RPMI8226 (cell line): ENCODE results near the gene CLMN.

ENCODE experiments used
- DNase-seq: peaks from one replicate; pipeline ENCODE4 v3.0.0-alpha.2; 2015

The CLMN gene, protein sequence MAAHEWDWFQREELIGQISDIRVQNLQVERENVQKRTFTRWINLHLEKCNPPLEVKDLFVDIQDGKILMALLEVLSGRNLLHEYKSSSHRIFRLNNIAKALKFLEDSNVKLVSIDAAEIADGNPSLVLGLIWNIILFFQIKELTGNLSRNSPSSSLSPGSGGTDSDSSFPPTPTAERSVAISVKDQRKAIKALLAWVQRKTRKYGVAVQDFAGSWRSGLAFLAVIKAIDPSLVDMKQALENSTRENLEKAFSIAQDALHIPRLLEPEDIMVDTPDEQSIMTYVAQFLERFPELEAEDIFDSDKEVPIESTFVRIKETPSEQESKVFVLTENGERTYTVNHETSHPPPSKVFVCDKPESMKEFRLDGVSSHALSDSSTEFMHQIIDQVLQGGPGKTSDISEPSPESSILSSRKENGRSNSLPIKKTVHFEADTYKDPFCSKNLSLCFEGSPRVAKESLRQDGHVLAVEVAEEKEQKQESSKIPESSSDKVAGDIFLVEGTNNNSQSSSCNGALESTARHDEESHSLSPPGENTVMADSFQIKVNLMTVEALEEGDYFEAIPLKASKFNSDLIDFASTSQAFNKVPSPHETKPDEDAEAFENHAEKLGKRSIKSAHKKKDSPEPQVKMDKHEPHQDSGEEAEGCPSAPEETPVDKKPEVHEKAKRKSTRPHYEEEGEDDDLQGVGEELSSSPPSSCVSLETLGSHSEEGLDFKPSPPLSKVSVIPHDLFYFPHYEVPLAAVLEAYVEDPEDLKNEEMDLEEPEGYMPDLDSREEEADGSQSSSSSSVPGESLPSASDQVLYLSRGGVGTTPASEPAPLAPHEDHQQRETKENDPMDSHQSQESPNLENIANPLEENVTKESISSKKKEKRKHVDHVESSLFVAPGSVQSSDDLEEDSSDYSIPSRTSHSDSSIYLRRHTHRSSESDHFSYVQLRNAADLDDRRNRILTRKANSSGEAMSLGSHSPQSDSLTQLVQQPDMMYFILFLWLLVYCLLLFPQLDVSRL

DNA sequence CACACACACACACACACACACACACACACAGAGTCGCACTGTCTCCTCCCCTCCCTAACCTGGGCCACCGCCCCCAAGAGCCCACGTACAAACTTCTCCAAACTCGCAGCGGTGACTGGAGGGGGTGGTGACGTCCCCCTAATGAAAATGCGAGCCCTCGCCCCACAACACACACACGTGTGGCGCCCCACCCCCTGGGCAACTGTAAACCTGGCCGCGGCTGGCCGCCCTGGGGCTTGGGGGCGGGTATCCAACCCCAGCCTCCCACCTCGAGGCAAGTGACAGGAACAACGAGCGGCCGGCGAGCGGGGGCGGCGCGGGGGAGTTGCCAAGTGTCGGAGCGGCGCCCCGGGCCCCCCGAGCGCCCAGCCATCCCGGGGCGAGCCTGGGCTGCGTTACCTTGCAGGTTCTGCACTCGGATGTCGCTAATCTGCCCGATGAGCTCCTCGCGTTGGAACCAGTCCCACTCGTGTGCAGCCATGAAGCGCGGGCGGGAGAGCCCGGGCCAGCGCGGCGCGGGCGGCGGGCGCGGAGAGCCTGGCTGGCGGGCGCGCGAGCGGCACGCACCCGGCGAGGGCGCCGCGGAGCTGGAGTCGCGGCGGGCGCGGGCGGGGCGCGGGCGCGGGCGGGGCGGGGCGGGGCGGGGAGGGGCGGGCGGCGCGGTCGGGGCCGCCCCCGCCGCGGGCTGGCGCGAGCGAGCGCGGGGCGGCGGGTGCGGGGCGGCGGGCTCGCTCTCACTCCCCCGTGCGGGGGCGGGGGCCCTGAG, at the start of gene CLMN:
Gene CLMN, minus strand, starts transcription at position 597 of the 766 bp plus-strand sequence. Its CDS starts 116 bp downstream, at position 481.
- peak; percentile 61 for DNase-seq

DNA sequence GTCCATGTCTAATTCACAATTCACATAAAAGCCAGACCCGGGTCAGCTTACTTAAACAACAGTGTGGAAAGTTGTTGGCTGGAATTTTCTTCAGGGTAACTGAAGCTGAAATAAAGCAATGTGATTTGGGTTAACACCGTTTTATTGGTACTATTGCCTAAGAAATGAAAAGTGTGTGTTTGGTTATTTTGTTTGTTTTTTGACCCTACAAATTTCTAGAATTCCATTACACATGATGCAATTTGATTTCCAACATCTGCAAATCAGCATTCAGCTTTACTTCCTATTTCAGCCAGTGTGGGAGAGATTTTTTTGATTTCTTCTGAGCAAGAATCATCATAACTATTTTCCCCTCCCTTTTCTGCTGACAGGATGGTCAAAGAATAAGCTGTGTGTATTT, 45.7 kb upstream of the CLMN start:
- DNase-seq, result no peak

DNA sequence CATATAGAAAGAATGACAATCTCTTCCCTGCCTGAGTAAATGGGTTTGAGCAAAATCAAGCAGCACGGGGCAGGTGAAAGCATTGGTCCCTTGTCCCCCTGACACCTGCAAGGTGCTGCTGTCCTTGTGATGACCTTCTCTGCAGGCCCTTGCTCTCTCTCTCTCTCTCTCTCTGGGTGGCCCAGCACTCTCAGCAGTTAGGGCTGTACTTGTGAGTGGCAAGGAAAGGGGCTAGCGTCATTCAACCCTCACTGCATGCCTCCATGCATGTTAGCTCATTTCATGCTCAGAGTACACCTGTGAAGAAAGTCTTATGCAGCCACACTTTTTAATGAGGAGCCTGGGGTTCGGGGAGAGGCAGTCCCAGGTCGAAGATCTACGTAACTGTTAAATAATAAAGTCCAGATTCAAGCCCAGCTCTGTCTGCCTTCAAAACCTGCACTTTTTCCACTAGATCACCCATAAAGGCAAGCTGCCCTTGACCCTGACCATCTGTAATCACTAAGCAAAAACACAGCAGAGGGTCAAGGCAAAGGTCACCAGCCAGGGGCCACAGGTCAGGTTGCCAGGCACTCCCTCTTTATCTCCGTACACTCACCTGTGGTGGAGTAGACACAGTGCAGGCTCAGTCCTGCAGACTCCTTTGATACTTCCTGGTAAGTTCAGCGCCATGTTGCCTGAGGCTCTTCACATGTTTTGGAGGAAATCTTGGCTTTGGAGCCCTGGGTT, 44.9 kb upstream of the CLMN start:
- DNase-seq, result no peak

DNA sequence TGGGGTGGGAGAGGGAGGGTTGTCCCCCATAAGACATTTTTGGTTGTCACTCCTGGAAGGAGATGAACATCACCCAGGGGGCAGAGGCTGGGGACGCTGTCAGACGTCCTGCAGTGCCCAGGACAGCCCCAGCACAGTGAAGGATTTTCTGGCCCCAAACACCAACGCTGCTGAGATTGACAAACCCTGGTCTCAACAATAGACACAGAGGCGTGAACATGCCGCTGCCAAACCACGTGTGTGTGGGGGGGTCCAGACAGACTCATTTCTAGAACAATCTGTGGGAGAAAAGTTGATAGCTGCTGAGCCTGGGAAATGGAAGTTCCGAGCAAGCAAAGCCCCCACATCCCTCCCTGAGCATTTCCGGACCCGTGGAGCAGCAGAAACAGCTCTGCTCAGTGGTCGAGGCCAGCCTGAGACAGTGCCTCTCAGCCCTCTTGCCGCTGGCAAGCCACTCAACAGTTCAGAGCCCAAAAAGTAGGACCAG, 43.8 kb upstream of the CLMN start:
- DNase-seq, result no peak

DNA sequence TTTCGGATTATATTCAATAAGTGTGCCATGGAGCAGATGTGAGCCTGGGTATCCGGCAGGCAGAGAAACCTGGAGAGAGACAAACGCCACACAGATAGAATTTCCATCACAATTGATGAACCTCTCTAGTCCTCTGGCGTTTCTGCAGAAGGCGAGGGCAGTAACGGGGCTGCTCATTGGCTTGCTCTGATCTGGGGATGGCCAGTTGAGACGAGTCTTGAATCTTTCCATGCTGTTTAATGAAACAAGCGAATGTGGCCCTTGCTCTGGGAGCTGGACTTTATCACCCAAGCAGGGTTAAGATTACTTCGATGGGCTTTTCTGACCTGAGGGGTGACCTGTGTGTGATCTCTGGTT, 42.4 kb upstream of the CLMN start:
- no peak for DNase-seq

DNA sequence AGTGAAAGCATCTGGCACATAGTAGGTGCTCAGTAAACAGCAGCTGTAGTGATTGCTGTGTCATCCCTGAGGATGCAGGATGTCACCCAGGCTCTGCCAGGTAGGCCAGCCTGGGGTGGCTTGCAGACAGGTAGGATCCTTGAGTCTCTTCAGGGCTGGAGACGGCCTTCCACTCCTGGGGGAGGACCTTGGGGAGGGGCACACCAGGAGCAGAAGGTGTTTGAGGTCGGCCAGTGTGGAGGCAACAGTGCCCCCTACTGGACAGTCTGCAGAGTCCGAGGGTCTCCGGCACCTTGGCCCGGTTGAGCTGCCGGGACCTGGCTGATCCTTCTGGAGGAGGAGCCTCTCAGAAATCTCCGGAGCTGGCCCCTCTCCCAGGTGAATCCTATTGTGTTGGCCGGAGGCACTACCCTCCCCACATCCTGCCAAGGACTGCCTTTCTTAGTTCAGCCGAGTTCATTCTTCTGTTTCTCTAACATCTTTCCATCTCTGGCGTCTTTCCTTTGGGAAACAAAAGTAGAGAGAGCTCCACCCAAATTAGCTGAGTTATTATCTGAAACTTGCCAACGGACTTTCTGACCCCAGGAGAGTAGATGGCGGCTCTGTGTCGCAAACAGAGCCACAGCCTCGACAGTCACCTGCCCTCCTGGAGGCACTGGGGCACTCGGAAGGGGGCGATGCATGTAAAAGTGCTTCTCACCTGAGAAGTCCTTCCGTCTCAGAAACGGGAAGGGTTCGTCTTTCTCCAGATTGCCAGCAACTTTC, 41.8 kb upstream of the CLMN start:
- peak; percentile 57 for DNase-seq

DNA sequence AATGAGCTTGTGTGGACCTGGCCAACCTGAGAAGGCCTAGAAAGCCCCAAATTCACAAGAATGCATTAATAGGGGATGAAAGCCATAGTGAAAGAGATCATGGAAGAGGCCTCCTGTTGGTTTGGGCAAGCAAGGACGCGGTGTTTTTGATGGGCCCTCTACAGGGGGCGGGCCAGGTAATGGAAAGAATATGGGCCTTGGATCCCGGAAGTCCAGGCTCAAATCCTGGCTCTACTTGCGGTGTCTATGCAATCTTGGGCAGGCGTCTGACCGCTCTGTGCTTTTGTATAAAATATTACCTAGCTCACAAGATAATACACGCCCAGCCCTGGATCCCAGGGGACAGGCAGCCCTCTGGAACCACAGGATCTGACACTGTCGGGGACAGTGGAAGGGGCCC, 41.1 kb upstream of the CLMN start:
- no peak for DNase-seq

DNA sequence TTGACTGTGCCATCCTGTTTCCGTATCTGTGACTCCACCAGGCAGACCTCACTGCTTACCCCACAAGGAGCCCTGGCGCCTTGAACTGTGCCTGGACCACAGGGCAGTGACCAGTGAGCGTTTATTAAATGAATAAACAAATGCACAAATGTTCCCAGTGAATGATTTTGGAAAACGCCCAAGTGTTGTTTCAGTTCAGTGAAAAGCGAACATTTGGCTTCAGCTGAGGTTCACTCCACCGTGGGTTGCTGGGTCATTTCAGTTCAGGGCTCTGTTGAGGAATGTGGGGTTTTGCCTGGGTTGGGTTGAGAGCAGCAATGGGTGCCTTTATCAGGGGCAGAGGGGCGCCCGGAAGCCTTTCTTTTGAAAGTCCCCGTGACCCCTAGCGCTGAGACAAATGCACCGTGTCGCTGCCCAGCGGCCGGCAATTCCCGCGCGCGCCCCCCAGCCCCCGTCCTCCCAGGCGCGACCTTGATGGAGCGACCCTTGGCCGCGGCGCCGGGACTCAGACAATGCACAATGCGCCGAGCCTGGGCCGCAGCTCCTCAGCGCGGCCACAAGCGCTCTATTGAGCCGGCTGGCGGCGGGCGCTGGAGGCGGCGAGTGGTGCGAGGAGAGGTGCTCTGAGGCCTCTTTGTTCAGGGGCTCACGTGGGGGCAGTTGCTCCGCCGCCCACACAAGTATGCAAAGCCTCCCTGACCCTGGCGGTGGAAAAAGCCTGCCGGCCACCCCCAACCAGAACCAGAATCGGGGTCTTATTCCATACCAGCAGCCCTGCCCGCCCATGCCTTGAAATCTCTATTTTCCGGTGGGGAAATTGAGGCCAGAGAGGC, 40.5 kb upstream of the CLMN start:
- no peak for DNase-seq

DNA sequence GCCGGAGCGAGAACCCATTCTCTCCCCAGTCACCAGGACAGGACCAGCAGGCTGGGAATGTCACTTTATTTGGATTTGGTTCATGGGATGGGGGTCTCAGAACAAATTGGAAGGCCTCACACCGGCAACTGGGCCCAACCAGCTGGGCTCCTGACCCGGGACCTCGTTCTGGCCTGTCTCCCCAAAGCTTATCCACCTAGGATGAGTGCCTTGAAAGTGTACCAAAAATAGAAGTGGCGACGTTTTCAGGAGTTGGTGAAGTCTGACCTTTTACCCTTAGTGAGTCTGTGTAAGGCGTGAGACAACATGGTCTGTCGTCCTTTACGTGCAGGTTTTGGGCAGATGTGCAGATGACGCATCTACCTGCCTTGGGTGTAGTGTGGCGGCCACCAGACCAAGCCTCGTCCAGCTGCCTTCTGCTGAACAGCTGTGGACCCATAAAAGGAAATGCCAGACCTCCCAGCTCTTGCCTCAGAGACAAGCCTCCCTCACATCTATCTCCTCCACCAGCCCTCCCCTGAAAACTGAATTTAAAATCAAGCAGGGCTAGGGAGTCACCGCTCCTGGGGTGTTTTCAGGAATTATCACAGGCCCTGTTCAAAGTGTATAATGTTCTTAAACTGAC, 36.6 kb upstream of the CLMN start:
- DNase-seq, result peak; percentile 81

DNA sequence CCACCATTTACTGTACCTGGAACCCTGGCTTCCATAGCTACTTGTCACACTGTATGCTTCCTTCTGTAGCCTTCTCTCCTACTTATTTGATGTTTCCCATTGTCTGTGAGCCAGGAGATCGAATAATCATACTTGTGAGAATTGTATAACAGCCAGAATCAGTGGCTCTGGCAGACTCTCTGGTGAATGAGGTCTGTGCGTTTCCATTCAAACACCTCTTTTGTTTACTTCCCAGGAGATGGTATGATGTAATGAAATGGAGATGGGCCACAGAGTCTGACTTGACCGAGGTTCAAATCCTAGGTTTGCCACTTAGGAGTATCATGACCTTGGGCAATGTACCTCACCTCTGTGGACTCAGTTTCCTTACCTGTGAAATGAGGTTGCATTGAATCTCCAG, 35.7 kb upstream of the CLMN start:
- DNase-seq, result no peak

DNA sequence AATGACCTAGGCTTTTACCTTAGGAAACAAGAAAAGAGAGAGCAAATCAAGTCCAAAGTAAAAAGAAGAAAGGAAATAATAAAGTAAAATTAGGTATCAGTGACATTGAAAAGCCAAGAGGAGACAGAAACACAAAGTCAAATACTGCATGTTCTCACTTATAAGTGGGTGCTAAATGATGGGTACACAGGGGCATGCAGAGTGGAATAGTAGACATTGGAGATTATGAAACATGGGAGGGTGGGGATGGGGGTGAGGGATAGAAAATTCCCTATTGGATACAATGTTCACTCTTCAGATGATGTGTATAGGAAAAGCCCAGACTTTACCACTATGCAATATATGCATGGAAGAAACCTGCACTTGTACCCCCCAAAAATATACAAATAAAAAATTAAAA, 35.1 kb upstream of the CLMN start:
- DNase-seq, result no peak

DNA sequence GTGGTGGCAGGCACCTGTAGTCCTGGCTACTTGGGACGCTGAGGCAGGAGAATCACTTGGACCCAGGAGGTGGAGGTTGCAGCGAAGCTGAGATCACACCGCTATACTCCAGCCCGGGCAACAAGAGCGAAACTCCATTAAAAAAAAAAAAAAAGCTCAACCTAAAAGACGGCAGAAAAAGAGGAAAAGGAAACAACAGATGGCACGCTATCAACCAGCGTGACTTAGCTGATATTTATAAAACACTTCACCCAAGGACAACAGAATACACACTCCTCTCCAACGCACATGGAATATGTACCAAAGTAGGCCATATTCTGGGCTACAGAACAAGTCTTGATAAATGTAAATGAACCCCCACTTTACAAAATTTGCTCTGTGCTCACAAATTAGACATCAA, 34.0 kb upstream of the CLMN start:
- no peak for DNase-seq

DNA sequence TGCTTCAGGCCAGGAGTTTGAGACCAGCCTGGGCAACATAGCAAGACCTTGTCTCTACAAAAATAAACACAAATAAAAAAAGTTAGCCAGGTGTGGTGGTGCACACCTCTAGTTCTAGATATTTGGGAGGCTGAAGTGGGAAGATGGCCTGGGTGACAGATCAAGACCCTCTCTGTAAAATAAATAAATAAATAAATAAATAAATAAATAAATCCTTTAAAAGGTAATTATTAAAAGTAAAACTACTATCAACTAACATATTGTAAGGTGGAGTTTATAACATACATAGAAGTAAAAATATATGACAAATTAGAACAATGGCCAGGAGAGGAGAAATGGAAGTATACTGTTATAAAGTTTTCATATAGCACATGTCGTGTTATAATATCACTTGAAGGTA, 33.3 kb upstream of the CLMN start:
- DNase-seq, result no peak

DNA sequence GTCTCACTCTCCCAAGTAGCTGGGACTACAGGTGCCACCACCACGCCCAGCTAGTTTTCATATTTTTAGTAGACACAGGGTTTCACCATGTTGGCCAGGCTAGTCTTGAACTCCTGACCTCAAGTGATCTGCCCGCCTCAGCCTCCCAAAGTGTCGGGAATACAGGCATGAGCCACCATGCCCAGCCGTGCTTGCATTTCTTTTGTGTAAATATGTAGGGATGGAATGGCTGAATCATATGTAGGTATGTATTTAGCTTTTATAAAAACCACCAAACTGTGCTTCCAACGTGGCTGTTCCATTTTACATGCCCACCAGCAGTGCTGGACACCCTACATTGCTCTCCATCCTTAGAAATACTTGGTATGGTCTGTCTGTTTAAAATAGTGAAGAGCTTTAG, 32.8 kb upstream of the CLMN start:
- no peak for DNase-seq

DNA sequence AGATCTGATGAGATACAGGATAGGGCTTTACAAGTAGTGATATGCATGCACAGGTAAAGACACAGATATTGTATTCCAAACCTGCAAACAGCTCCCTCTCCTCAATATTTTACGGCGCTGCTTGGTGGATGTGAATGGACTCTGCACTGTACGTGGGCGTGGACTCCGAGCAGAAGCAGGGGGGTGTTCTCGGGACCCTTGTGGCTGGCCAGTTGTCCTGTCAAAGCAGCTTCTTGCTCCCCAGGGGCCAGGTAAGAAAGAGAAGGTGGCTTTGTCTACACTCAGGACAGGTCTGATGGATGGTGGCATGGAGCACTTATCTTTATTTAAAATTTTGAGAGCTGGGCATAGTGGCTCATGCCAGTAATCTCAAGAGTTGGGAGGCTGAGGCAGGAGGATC, 29.5 kb upstream of the CLMN start:
- no peak for DNase-seq

DNA sequence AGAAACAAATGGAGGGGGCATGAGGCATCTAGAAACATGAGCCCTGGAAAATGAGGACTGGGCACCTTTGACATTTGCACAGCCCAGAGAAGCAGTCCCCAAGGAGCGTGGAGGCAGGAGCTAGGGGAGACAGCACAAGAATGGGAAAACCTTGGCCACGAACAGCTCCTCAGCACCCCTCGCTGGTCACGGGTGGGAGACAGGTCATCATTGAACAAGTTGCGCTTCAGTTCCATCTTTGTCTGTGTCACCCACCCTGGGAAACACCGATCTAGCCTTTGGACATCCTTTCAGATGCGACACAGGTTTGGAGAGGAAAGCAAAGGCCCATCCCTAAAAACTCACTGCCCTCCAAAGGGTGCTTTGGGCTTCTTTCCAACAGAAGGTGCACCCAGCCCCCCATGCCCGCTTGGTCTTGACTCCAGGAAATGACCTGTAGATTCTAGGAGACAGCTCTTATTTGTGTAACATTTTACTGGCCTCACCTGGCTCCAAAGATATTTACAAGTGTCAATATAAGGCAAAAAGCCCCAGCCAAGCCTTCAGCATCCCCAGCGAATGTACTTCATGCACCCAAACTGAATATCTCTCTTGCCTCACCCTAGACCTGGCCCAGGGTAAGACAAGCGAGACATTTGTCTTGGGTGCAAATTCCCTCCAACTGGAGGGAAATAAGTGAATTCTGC, 28.8 kb upstream of the CLMN start:
- DNase-seq, result no peak

DNA sequence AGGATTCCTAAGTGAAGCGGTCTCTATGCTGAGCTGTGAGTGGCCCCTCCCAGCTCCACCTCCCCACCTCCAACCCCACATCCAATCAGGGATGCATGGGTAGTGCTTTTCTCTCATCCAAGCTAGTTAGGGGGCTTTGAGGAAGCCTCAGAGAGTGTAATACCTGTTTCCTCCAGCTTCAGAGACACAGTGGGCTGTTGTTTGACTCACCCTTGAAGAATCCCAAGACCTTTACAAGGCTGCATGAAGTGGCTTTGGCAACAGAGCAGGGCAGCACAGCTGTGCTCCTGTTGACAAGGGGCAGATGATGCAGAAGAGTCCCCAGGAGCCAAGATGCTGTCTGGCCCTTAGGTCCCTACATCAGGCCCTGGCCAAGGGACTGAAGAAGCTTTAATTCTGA, 27.1 kb upstream of the CLMN start:
- DNase-seq, result no peak

DNA sequence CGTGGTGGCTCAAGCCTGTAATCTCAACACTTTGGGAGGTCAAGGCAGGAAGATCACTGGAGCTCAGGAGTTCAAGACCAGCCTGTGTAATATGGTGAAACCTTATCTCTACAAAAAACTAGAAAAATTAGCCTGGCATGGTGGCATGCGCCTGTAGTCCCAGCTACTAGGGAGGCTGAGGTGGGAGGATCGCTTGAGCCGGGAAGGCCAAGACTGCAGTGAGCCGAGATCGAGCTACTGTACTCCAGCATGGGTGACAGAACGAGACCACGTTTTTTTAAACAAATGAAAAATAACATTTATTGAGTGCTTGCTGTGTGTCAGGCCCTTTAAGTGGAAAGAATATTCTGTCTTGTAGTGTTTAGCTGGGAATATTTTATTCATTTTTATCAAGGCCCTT, 26.6 kb upstream of the CLMN start:
- no peak for DNase-seq

DNA sequence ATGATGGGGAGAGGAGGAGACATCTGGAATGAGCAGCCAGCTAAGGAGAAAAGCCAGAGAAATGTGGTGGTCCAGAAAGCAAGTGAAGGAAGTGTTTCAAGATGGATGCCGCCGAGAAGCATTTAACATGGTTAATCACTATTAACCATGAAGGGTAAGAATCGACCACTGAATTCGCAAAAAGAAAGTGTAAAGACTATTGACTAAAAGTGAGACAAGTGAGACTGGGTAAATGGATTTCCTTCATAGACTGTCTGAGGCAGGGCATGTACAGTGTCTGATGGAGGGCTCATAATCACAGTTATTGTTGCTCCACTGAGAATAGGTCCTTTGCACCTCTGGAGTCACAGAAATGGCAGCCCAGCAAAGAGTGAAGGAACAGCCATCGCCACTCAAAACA, 25.3 kb upstream of the CLMN start:
- no peak for DNase-seq

DNA sequence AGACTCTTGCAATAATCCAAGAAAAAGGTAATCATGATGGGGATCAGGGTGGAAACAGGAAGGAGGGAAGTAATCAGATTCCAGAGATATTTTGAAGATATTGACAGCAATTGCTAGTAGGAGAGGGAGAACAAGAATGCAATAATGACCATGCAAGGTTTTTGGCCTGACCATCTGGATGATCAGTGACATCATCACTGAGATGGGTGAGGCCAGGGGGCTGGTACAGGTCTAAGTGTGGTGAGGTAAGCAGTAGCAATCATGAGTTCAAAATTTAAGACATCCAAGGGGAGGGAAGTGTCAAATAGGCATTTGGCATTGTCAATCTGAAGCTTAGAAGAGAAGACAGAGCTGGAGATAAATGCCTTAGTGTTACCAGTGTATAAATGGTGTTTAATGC, 24.8 kb upstream of the CLMN start:
- DNase-seq, result no peak
